Measurements from ENCODE around the gene SND1.
A peak's percentile ranks its signal among the peaks of the same experiment; 100 is the strongest.

The SND1 gene

GRCh38 chr7:127840226-127840951 is 188.4 kb downstream of the SND1 start:
- DNase-seq = no peak

- no peak for DNase-seq
Observed at GRCh38 chr7:127844165-127844564, 192.2 kb downstream of the SND1 start.

GRCh38 chr7:127844707-127845331 is 192.8 kb downstream of the SND1 start:
- DNase-seq = peak; percentile 22

GRCh38 chr7:127845522-127846214 is 193.7 kb downstream of the SND1 start:
- DNase-seq = no peak

- DNase-seq = no peak
Observed at GRCh38 chr7:127847641-127848040, 195.6 kb downstream of the SND1 start.

GRCh38 chr7:127848241-127848640 is 196.2 kb downstream of the SND1 start:
- no peak for DNase-seq

GRCh38 chr7:127850195-127850594 is 198.2 kb downstream of the SND1 start:
- peak; percentile 8 for DNase-seq

- no peak for DNase-seq
Observed at GRCh38 chr7:127854383-127854782, 202.4 kb downstream of the SND1 start.

GRCh38 chr7:127857464-127857841 is 205.5 kb downstream of the SND1 start:
- DNase-seq = no peak

- DNase-seq = no peak
Observed at GRCh38 chr7:127858091-127858914, 206.3 kb downstream of the SND1 start.

- DNase-seq = no peak
Observed at GRCh38 chr7:127858915-127859189, 206.9 kb downstream of the SND1 start.

GRCh38 chr7:127859330-127859729 is 207.3 kb downstream of the SND1 start:
- no peak for DNase-seq

GRCh38 chr7:127862525-127862924 is 210.5 kb downstream of the SND1 start:
- no peak for DNase-seq

- no peak for DNase-seq
Observed at GRCh38 chr7:127863082-127863481, 211.1 kb downstream of the SND1 start.

GRCh38 chr7:127865466-127865865 is 213.5 kb downstream of the SND1 start:
- peak; percentile 65 for DNase-seq

GRCh38 chr7:127870231-127870907 is 218.4 kb downstream of the SND1 start:
- DNase-seq = no peak

GRCh38 chr7:127871226-127871625 is 219.2 kb downstream of the SND1 start:
- no peak for DNase-seq

- no peak for DNase-seq
Observed at GRCh38 chr7:127872122-127872521, 220.1 kb downstream of the SND1 start.

GRCh38 chr7:127873151-127873550 is 221.2 kb downstream of the SND1 start:
- DNase-seq = no peak

GRCh38 chr7:127873715-127874636 is 222.0 kb downstream of the SND1 start:
- no peak for DNase-seq

GRCh38 chr7:127874951-127875608 is 223.1 kb downstream of the SND1 start:
- DNase-seq = peak; percentile 45

Data from fibroblast of skin of right biceps (primary cell).